NT2/D1 (cell line): ENCODE data around the gene NPC2.

ENCODE experiments used
- SUZ12 ChIP-seq: IDR thresholded peaks from 2 replicates; pipeline ENCODE4 v1.6.1; 2011; ENCODE audit not compliant: insufficient read length, insufficient read depth; ENCODE audit errors: extremely low read depth
- ZNF274 ChIP-seq: IDR thresholded peaks from 2 replicates; pipeline ENCODE4 v1.6.1; 2011; ENCODE audit warnings: mild to moderate bottlenecking, low read depth, low read length

DNA sequence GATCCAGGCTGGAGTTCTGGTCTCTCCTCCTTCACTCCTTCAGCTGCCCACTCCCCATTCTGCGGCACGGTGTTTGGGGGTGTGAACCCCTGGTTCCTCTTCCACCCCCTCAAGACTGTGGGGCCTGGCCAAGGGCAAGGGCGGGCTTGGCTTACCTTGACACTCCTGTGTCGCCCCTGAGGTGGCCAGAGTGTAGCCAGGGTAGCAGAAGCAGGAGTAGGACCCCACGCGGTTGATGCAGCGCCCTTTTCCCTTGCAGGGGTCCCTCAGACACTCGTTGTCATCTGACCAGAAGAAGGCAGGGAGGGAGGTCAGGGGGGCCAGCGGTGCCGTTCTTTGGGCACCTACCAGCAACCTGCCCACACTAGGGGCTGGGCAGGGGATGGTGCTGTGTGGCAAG, 28.7 kb upstream of the NPC2 start:
- TF ChIP-seq ZNF274 (no peak), SUZ12 (no peak)
